ENCODE measurements around the gene VPS29.

DNA sequence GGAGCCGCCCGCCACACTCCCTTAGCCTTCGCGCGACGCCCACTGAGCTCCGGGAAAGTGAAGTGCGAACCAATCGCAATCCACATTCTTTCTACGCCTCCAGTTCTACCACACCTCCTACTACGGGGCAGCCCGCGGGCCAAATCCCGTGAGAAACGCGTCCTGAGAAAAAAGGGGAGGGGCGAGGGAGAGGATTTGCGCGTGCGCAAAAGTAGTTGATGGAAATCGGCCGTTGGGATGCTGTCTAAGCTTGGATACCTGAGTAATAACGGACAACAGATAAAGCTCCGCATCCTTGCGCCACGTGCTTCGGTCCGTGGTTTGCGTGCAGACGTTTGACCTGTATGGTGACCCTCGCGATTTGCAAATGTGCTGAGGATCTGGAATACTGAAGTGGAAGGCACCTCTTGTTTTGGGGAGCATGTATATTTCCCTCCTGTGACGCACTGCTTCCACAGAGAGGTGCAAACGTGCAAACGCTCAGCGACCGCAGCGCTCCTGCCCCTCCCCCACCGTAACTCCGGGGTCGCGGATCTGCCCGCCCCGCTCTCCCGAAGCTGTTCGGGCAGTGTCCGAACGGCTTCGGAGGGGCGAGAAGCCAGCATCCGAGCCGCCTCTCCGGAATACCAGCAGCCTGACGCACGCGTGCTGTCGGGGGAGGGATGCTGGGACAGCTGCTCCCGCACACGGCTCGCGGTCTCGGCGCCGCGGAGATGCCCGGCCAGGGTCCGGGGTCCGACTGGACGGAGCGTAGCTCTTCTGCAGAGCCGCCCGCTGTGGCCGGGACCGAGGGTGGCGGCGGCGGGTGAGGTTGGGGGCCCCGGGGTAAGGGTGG, 33.5 kb downstream of the VPS29 start, which contains the start of the genes FAM216A and GPN3:
- TF ChIP-seq SMAD4 (CRISPR knock-in tag; conservative IDR thresholded peaks at IDR 0.05) (peak; percentile 20), SMARCC2 (IDR thresholded peaks at IDR 0.05; ENCODE audit: low read depth) (no peak), POLR2A (conservative IDR thresholded peaks at IDR 0.05) (peak; percentile 79), DIDO1 (tag; IDR thresholded peaks at IDR 0.05; ENCODE audit: low read depth) (no peak), ZNF253 (CRISPR knock-in tag; conservative IDR thresholded peaks at IDR 0.05) (no peak), JUND (IDR thresholded peaks at IDR 0.05; ENCODE audit: borderline replicate concordance, low read depth, low read length) (peak; percentile 73), JUND (tag; IDR thresholded peaks at IDR 0.05; ENCODE audit: borderline replicate concordance, low read depth, low read length) (peak; percentile 71; the same call in 2 of the 3 replicates), POLR2AphosphoS5 (IDR thresholded peaks at IDR 0.05; ENCODE audit: control insufficient read depth, insufficient read depth, low read depth, low read length) (peak; percentile 80; the same call in 1 of the 2 replicates), NFYB (IDR thresholded peaks at IDR 0.05; ENCODE audit: extremely low read depth, insufficient read length) (no peak), KDM5B (IDR thresholded peaks at IDR 0.05; ENCODE audit: insufficient replicate concordance, low read depth, low read length) (peak; percentile 60)

Measured in K562 (cell line).